Cardiac muscle cell (in vitro differentiated cells and primary cell): ENCODE results near the gene PEX16. TPM values are rescaled to one million over a fixed set of nuclear protein-coding genes. Genes with fewer than 3 reads are reported as not detected.

Source experiments
- DNase-seq, 2 donors: peaks; one replicate each; pipeline versions ENCODE4 v3.0.0 to v3.0.0-alpha.2; 2010 to 2017; ENCODE audit warnings: low read depth in 1 of 2, low spot score in 1 of 2
- H3K27ac ChIP-seq: fragments of 200-600 bp; sonication (generic); 2 replicates; pipeline ENCODE4 v1.5.1; 2016
- H3K27me3 ChIP-seq: fragments of 200-600 bp; sonication (generic); 2 replicates; pipeline ENCODE4 v1.6.0; 2016; ENCODE audit warnings: control low read depth
- H3K36me3 ChIP-seq: fragments of 200-600 bp; sonication (generic); 2 replicates; pipeline ENCODE4 v1.5.1; 2016; ENCODE audit warnings: control low read depth
- H3K4me1 ChIP-seq: fragments of 200-600 bp; sonication (generic); 2 replicates; pipeline ENCODE4 v1.8.1; 2017; ENCODE audit warnings: low read depth, mild to moderate bottlenecking, mixed run types
- H3K4me3 ChIP-seq: fragments of 200-600 bp; sonication (generic); 2 replicates; pipeline ENCODE4 v1.5.1; 2016; ENCODE audit warnings: mild to moderate bottlenecking
- H3K9me3 ChIP-seq: fragments of 200-600 bp; sonication (generic); 2 replicates; pipeline ENCODE4 v1.5.1; 2017; ENCODE audit warnings: low read depth, mild to moderate bottlenecking, control low read depth
- polyA plus RNA-seq: library from polyadenylated mRNA; unstranded; fragments of >200 nt; fragmentation: Nextera tagmentation; extraction: Ambion mirVana; gene quantifications from 2 replicates; pipeline ENCODE4 v1.2.1, GENCODE V29; 2016
- total RNA-seq: library from RNA; depleted of rRNA; stranded (reverse); fragments of >200 nt; gene quantifications from 2 replicates; pipeline ENCODE4 v1.2.3, GENCODE V29; 2016
- TF ChIP-seq, protein P1 (sequence below): IDR thresholded peaks from 2 replicates; pipeline ENCODE4 v1.5.1; 2012; ENCODE audit warnings: low read depth, mild to moderate bottlenecking, low read length

The PEX16 gene
- total and polyA plus RNA-seq, 2 experiments from 2014 or later: 38.9 to 43.0 TPM

DNA sequence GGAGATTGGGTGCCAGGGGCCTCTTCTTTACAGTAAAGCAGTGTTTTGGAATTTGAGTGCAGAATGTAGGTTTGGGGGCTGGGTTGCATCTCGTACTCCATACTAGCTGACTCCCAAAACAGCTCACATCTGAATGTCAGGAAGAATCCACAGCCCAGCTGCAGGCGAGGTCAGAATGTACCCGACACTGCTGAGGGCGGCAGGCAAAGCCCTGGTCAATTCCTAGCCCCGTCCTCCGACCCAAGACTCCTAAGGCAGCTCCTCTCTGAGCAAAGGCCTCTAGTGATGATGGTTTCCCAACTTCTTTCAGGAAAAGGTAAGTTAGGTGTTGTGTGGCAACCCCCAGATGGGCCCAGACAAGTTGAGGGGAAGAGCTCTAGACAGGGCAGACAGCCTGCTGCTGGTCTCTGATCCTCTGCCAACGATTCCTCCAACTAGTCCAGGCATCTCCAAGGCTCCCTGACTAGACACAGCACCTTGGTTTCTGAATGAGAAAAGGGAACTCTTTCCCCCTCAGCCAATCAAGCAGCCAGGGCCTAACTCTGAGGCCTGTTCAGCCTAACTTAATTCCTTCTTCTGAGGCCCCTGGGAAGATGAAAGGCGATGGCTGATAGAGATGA lies 13.4 kb upstream of the PEX16 start:
- no peaks in the 10 kb centered on the region for H3K27me3 ChIP-seq
- TF ChIP-seq, protein P1, sequence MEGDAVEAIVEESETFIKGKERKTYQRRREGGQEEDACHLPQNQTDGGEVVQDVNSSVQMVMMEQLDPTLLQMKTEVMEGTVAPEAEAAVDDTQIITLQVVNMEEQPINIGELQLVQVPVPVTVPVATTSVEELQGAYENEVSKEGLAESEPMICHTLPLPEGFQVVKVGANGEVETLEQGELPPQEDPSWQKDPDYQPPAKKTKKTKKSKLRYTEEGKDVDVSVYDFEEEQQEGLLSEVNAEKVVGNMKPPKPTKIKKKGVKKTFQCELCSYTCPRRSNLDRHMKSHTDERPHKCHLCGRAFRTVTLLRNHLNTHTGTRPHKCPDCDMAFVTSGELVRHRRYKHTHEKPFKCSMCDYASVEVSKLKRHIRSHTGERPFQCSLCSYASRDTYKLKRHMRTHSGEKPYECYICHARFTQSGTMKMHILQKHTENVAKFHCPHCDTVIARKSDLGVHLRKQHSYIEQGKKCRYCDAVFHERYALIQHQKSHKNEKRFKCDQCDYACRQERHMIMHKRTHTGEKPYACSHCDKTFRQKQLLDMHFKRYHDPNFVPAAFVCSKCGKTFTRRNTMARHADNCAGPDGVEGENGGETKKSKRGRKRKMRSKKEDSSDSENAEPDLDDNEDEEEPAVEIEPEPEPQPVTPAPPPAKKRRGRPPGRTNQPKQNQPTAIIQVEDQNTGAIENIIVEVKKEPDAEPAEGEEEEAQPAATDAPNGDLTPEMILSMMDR: no peak
- H3K27ac ChIP-seq: peak overlapping the region; percentile 39
- H3K4me1 ChIP-seq: peaks cover 11% of the 10 kb centered on the region
- peaks cover 37% of the 10 kb centered on the region for H3K36me3 ChIP-seq
- DNase-seq: no peak
- H3K9me3 ChIP-seq: no peaks in the 10 kb centered on the region
- no peak overlapping the region for H3K4me3 ChIP-seq

GRCh38 chr11:45930031-45930794 lies 12.5 kb upstream of the PEX16 start:
- Histone ChIP-seq H3K27ac (no peak overlapping the region), H3K36me3 (peaks cover 29% of the 10 kb centered on the region), H3K27me3 (no peaks in the 10 kb centered on the region), H3K9me3 (no peaks in the 10 kb centered on the region), H3K4me1 (peaks cover 11% of the 10 kb centered on the region), H3K4me3 (no peak overlapping the region)
- TF ChIP-seq, protein P1: no peak
- no peak for DNase-seq

DNA sequence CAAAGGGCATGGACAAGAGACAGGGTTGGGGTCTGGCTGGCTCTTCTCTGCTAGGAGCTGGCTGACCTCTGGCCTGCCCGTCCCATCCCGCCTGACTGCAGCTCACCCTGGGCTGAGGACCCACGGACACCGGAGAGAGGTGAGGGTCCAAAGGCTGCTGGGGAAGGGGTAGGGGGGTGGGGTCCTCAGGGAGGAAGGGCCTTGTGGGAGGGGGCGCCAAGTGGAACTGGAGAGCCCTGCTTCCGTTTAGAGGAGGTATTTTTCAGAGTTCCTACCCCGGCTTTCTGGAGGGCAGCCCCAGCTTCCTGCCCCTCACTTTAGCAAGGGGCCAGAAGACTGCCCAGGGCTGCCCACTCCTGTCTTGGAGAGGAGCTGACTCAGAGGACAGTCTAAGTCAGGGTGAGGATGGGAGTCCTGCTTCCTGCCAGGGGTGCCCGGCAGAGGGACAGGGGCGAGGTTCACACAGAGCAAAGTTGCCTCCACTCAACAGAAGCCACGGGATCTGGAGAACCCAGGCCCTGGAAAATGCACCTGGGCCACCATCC lies 11.9 kb upstream of the PEX16 start:
- DNase-seq: no peak
- no peaks in the 10 kb centered on the region for H3K9me3 ChIP-seq
- peaks cover 6% of the 10 kb centered on the region for H3K27me3 ChIP-seq
- TF ChIP-seq, protein P1: no peak
- H3K4me3 ChIP-seq: no peak overlapping the region
- peaks cover 23% of the 10 kb centered on the region for H3K36me3 ChIP-seq
- H3K27ac ChIP-seq: no peak overlapping the region
- peaks cover 6% of the 10 kb centered on the region for H3K4me1 ChIP-seq

- TF ChIP-seq, protein P1: no peak
- Histone ChIP-seq H3K4me1 (no peaks in the 10 kb centered on the region), H3K36me3 (peaks cover 17% of the 10 kb centered on the region), H3K9me3 (no peaks in the 10 kb centered on the region), H3K27ac (no peak overlapping the region), H3K27me3 (peaks cover 14% of the 10 kb centered on the region), H3K4me3 (no peak overlapping the region)
- DNase-seq: no peak
Observed at GRCh38 chr11:45928535-45929215, 11.0 kb upstream of the PEX16 start.

- Histone ChIP-seq H3K27me3 (peaks cover 21% of the 10 kb centered on the region), H3K4me1 (no peaks in the 10 kb centered on the region), H3K4me3 (no peak overlapping the region), H3K9me3 (no peaks in the 10 kb centered on the region), H3K27ac (no peak overlapping the region), H3K36me3 (peaks cover 8% of the 10 kb centered on the region)
- TF ChIP-seq, protein P1: no peak
- DNase-seq: no peak
Observed at GRCh38 chr11:45927684-45928413, 10.2 kb upstream of the PEX16 start.
